ENCODE data around the gene DCPS.
"Not testable (repeated sequence)": the region's sequence is repeated elsewhere in the genome, so short reads cannot be mapped to it uniquely, and the experiment has no call there.

Gene DCPS

DNA sequence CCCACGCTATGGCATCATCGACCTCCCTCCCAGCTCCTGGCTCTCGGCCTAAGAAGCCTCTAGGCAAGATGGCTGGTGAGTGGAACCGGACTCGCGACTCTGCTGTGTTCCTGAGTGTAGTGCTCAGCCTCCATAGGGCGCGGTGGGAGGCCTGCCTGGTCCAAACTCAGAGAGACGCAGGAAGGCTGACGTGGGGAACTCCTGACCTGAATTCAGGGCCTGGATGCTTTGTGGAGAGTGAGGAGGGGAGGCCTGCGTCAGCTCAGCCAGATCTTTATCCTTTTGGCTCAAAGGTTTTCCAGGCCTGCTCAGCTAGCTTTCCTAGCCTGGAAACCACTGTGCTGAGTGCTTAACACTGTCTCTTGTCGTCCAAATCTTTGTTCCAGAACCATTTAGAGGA, 13.0 kb upstream of the DCPS start:
- DNase-seq: no peak

DNA sequence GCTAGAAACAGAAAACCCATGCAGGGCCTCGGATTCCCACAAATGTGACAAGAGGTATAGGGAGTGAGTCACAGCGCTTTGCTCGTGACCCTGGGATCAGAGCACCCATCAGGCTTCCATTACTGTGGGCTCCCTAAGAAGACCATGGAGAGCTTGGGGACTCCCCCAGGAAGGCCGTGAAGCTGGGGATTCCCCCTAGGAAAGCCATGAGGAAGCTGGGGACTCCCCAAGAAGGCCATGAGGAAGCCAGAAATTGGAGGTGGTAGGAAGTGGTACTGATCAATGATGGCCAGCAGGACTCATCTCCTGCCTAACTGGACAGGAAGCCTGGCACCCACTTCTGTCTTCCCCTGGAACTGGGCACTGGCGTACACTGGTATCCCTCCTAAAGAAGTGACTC, 10.1 kb upstream of the DCPS start:
- no peak for DNase-seq

DNA sequence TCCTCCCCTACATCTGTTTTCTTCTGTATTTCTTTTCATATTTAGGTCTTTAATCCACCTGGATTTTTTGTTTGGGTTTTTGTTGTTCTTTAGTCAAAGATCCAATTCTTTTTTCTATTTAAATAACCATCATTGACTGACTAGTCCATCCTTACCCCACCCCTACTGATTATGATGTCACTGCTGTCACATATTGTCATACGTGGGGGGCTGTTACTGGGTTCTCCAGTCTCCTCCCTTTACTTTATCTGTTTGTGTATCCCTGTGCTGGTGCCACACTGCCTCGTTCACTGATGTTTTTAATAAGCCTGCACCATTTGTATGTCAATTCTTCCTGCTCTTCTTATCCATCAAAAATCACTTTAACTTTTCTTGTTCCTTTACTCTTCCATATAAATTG, 6.9 kb upstream of the DCPS start:
- no peak for DNase-seq

DNA sequence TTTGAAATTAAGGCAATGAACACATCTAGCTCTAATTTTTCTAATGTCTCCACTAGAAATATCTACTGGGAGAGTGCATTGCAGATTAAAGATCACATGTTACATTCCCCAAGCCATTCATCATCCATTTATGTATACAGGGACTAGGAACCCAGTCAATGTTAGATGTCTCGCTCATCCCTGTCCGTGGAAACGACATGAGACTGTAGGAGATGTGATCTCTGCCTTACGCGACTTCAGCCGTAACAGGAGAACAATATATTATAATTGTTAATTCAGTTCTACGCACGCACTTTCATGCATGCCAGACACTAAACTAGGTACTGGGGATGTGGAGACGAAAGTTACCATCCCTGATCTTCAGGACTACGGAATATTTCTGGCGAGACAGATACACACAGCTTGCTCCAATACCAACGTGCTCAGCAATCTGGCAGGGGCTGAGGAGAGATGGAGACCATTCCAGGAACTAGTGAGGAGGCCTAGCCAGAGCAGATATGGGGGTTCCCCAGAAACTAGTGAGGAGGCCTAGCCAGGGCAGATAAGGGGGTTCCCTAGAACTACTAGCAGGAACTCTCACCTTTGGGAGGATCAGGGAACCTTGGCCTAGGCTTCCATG, 706 bp downstream of the DCPS start:
- no peak for DNase-seq

DNA sequence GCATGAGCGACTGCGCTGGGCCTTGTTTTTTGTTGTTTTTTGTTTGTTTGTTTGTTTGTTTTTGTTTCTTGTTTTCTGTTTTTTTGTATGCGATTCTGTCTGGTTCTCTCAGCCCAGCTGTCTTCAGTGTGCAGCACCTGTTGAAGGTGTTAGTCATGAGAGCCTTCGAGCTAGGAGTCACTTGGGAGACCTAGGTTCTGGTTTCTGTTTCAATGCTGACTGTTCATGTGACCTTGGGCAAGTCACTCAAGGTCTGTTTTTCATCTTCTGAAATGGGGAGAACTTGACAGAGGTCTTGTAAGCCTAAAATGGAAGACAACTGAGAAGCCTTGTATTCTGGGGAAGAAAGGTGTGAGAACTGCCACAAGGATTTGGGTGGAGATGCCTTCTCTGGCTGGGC, 1.8 kb downstream of the DCPS start:
- no peak for DNase-seq

DNA sequence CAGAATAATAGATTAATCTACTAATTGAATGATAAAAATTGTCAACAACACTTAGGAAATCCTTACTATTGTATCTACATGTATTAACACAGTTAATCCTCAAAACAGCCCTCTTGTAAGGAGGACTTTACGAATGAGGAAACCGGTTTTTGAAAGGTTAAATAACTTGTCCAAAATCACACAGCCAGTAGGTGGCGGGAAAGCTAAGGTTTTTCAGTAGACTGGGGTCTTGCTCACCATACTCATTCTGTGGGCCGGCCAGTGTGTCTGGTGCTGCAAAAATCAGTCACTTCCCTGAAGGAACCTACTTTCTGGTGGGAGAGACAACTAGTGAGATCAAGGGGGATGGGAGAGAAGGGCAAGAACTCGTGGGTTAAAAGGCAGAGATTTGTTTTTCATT, 3.8 kb downstream of the DCPS start:
- DNase-seq: no peak

DNA sequence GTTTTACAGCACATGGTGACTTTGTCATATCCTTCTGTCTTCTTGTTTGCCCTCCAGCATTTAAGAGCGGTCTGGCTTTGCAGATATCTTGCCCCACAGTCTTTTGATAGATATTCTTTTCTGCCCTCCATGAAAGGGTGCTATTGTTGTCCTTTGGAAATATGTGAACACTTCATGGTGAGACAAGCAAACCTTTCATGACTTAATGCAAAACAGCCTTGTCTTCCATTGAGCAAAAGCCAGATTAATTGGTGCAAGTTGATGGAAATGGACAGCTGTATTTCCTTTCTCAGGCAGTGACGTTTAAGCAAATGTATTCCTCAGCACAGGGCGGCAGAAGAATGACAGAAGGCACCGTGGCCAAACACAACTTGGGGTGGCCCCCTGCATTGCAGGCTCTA, 4.4 kb downstream of the DCPS start:
- DNase-seq: no peak

DNA sequence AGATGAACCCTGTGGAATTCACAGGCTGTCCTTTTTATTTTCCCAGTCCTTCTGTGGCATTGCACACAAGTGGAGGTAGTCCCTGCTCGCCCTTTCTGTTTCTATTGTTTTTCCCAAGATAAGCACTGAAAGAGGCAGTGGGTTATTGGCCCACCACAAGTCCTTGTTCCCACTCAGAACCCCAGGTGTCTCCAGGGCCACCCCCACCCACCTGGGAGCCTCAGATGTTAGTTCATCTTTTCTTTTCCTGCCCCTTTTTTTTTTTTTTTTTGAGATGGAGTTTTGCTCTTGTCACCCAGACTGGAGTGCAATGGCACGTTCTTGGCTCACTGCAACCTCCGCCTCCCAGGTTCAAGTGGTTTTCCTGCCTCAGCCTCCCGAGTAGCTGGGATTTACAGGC, 4.9 kb downstream of the DCPS start:
- DNase-seq: not testable (repeated sequence)

DNA sequence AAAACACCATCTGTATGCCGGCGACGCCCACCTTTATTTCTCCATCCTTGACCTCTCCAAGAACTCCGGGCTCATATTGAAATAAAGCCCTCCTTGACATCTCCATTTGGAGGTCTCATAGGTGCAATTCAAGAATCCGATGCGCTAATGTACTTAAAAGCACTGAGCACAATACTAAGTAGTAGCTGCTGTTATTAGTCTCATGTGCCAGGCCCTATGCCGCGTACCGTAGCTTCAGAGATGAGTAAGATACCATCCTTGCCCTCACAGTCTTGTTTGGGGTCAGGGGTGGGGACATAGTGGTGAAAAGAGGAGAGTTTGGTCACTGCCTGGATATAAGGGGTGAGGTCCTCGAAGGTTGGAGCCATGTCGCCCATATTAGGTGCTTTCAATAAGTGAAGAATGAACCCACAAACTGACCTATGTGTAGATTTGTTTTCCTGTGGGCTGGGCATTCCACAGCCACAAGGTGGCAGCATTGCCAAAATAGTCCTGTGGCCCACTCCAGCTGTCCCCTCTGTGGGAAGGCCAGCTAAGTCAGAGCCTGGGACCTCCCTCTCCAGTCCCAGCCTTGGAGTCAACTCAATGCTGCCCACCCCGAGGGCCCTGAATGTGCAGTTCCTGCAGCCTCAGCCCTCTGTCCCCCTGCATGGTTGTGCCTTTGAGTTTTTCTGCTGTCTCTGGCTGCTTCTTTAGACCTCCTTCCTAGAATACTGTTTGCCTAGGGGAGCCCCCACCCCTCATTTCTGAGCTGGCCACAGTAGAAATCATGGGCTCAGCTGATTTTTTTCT, 6.5 kb downstream of the DCPS start:
- peak; percentile 57 for DNase-seq

DNA sequence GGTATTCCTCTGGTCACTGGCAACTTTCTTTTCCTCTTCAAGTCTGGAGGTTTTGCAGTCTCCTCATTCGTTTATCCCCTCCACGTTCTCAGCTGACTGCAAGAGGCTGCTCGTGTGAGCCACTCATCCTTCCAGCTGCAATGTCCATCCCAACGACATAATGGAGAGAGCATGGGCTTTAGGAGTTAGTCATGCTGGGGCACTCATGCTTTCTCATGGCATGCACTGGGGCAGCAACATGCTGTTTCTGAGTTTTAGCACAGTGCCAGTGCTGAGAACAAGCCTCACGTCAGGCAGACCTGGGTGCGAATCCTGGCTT, 7.1 kb downstream of the DCPS start:
- no peak for DNase-seq

DNA sequence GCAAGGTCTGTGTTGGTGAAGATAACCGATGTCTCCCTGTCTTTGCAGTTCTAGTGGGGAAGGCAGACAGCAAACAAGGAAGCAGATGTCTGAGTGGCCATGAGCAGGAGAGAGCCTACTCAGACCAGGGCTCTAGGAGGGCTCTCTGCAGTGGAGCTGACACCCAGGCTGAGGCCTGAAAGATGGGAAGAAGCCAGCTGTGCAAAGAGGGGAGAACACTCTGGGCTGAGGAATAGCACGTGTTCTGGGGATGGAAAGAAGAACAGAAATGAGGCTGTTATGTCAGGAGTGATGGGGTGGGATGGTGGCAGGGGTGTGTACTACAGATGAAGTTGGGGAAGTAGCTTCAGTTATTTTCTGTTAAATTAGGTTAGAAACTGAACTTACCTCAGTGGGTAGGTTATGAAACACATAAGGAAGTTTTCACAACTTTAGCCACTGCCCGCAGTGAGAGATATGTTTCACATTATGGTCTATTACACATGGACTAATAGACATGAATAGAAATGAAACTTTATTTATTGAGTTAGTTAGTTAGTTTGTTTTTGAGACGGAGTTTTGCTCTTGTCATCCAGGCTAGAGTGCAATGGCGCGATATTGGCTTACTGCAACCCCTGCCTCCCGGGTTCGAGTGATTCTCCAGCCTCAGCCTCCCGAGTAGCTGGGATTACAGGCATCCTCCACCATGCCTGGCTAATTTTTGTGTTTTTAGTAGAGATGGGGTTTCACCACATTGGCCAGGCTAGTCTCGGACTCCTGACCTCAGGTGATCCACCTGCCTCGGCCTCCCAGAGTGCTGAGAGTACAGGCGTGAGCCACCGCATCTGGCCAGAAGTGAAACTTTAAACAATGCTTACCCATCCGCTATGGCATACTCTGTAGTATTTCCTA, 7.8 kb downstream of the DCPS start:
- no peak for DNase-seq

DNA sequence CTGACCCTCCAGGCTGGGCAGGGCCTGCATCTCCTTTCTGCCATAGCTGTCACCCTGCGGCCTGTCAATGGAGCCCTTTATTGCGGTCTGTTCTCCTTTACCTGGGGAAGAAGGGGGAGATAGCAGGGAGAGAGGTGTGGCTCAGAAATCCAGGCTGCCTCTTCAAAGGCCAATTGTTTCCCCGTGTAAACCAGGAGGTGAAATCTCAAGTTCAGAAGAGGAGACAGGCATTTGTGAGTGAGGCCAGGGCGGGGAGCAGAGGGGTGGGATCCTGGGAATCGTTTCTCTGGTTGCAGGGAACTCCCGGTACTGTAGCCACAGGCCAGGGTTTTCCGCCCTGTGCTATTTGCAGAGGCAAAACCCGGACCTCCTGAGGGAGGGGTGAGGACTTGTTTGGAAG, 9.1 kb downstream of the DCPS start:
- no peak for DNase-seq

DNA sequence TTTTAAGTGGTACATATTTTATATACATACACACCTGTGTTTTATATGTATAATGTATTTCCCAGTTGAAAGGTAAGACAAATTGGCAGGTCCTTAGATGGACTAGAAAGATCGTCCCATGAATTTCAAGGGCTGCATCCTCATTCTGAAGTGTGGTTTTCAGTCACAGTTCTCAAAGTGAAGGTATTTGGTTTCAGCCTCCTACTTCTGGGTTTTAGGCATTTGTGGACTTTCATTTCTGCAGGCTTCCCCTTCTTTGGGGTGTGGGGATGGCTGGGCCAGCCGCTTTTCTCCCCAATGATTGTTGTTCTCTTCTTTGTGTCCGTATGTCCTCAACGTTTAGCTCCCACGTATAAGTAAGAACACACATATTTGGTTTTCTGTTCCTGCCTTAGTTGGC, 10.0 kb downstream of the DCPS start:
- DNase-seq: no peak

DNA sequence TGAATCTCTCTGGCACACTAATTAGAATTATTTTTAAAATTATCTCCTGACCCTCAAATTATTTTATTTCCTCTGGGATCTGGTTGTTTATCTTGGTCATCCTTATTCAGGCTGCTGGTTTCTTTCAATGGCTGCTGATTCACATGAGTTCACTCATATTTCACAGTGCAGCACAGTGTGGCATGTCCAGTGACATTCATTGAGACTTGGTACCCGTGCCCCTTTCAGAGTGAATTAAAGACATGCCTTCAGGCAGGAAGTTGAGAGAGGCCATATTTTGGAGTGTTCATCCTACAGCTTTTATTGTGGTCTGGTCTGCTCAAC, 13.5 kb downstream of the DCPS start:
- no peak for DNase-seq

DNA sequence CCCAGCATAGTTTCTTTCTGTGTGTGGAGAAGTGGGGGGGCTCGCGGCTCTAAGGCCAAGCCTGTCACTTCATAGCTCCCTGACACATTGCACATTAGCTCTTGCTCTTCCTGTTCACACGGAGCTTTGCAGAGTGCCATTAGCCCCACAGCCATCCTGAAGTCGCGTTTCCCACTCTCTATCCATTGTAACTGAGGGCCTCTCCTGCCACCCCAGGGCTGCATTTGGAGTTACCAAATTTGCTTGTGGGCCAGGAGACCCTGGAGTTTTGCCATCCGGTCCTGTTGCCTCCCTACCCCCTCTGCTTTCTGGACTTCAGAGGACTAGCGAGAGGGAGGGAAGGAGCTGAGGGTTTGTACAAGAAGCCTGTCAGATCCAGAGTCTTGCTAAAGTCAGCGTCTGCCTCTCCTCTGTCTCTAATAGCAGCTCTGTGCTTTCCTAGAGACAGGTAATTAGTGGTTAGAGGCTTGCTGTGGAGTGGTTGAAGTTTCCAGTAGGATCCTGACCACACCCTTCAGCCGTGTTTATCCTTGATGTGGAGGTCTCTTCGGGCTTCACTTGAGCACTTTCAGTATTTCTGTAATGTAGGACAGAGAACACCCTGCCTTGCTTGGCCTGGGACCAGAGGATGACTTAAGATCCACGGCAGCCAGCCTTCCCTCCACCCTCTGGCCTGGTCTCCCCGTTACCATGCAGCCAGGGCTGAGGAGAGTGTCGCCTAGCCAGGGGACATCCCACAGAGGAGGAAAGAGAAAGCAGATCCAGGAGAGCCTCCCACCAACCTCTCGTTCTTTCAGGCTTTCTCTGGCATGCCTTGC, 14.1 kb downstream of the DCPS start:
- DNase-seq: no peak

DNA sequence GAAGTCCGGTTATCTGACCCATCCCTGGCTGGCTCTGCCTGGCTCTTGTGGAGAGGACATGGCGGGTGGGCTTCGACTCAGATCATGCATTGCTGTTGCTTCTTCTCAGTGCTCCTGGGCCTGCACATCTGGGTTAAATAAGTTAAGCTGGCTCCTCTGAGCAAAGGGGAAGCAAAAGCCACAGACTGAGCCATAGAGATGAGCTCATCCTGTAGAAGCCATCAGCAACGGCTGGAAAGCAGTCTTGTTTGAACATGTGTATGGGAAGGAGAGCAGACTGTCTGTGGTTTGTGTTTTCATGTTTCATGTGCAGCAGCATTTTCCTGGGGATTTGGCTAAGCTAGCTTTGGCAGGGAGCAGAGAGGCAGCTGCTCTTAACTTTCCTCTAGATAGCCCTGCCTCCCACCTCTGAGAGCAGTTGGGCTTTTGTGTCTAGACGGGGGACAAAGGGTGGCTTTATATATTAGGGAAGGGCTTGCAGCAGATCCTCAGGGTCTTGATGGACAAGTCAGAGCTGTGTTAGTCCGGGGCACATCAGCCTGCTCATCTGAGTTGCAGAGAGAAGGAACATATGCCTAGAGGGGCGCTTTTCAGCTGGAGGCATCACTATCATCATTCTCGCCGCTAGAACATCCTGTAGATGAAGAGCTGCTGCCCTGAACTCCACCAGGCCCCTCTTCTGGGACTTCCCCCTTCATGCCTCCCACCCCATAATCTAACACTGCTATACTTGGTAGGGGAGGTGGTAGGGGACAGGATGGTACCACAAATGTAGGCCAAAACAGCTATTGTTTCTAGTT, 14.9 kb downstream of the DCPS start:
- DNase-seq: no peak

DNA sequence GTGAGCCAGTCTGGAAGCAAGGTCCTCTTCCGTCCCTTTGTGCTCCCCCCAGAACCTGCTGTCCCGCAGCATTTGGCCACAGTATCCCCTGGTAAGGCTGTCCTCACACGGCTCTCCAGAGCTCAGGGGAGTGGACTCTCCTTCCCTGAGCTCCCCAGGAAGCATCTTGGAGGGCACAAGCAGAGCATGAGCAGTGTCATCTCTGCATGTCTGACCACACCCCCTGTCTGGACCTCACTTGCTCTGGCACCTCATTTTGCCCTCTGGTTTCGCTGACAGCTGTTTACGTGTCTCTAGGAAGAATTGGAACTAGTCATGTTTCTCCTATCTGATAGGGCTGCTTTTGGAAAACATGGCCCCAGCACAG, 15.5 kb downstream of the DCPS start:
- DNase-seq: no peak

DNA sequence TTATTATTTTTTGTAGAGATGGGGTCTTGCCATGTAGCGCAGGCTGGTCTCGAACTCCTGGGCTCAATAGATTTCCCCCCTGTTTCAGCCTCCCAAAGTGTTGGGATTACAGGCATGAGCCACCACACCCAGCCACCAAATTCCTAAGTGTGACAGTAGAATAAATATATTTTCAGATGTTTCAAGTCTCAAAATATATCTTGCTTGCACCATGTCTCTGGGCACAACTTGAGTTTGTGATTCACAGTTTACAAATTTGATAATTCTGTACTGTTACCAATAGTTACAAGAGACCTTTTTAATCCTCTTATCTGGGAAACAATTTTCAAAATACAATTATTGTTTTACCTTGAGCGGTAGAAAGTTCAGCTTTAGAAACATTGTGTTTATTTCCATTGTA, 19.1 kb downstream of the DCPS start:
- no peak for DNase-seq

DNA sequence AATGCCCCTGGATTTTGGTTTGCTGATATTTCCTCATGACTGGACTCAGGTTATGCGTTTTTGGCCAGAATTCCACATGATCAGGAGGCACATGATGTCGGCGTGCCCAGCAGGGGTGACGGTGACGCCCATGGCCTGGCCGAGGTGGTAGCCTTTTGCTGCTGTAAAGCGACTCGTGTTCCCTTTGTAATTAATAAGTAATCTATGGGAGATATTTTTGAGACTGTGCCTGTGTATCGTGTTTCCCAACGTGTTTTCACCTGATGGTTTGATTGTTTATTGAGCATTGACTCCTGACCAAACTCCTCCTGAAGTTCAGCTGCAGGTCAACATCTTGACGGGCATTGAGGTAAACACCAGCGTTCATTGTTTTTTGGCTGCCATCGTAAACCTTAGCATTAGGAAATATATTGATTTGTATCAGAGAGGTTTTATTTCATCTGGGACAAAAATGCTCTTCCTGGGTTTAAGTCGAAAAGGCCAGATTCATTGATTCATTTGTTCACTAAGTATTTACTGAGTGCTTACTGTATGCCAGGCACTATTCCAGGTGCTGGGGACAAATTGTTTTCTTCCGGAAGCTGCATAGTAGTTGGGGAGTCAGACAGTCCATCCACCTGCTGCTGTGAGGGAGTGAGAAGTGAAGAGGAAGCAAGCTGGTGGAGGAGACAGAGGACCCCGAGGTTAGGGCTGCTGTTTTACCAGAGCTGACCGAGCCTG, 23.6 kb downstream of the DCPS start:
- DNase-seq: no peak

DNA sequence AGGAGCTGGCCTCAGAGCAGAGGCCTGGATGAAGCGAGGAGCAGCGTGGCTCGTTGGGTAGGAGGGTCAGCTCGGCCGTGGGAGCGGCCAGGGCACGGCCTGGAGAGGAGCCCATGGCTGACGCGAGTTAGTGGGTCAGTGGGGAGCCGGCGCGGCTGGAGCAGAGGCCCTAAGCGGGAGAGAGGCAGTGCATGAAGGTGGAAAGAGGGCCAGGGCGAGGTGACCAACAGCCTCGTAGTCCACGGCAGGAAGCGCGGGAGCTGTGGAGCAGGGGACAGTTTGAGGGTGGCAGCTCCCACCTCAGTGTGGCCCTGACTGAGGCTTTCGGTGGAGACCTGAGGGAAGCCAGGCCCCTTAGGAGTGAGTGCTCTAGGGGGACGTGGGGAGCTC, 24.1 kb downstream of the DCPS start:
- no peak for DNase-seq

DNA sequence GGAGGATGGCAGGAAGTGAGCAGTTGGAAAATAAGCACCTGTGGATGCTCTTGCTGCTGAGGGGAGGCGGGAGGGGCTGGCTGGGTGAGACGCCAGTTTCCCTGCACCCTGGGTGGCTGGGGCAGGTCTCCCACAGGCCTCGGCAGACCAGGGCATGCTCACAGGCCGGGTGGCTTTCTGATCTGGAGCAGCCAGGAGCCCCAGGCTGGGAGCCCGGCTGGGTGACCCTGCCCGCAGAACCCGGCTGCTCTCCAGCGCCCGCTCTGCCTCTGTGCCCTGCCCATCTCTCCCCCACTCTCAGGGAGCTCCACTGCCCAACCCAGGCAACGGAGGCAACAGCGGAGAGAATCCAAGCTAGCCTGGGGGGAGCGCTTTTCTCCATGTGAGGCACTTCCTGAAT, 24.6 kb downstream of the DCPS start:
- no peak for DNase-seq

Data from stimulated activated CD4-positive, alpha-beta T cell treated with anti-CD3 and anti-CD28 coated beads, Interleukin-4, amount 100 ng/mL, for 1 hour (primary cell).